Endometrial microvascular endothelial cells (primary cell): ENCODE measurements around the gene KRTAP9-1. TPM values are rescaled to one million over a fixed set of nuclear protein-coding genes. Genes with fewer than 3 reads are reported as not detected.
"Not testable (repeated sequence)": the region's sequence is repeated elsewhere in the genome, so short reads cannot be mapped to it uniquely, and the experiment has no call there.

ENCODE experiments used
- in situ Hi-C: cut with HindIII; loops from 2 replicates; pipeline ENCODE4 v1.10.0; 2017; ENCODE audit warnings: low sequenced_read_pairs, low pct_unique_long_range_greater_than_20kb; ENCODE audit errors: inconsistent ontology term
- total RNA-seq: library from RNA; depleted of rRNA; stranded (reverse); fragments of >200 nt; gene quantifications from one replicate; pipeline ENCODE4 v1.2.3, GENCODE V29; 2015; ENCODE audit errors: inconsistent ontology term

The KRTAP9-1 gene, protein sequence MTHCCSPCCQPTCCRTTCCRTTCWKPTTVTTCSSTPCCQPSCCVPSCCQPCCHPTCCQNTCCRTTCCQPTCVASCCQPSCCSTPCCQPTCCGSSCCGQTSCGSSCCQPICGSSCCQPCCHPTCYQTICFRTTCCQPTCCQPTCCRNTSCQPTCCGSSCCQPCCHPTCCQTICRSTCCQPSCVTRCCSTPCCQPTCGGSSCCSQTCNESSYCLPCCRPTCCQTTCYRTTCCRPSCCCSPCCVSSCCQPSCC
- not detected for total RNA-seq

- in situ Hi-C loops = not testable (repeated sequence)
These were observed at the start of gene KRTAP9-1 for GRCh38 chr17:41189837-41190318. KRTAP9-1 (plus strand) TSS chr17:41189887; CDS start chr17:41189887, 0 bp downstream.

DNA sequence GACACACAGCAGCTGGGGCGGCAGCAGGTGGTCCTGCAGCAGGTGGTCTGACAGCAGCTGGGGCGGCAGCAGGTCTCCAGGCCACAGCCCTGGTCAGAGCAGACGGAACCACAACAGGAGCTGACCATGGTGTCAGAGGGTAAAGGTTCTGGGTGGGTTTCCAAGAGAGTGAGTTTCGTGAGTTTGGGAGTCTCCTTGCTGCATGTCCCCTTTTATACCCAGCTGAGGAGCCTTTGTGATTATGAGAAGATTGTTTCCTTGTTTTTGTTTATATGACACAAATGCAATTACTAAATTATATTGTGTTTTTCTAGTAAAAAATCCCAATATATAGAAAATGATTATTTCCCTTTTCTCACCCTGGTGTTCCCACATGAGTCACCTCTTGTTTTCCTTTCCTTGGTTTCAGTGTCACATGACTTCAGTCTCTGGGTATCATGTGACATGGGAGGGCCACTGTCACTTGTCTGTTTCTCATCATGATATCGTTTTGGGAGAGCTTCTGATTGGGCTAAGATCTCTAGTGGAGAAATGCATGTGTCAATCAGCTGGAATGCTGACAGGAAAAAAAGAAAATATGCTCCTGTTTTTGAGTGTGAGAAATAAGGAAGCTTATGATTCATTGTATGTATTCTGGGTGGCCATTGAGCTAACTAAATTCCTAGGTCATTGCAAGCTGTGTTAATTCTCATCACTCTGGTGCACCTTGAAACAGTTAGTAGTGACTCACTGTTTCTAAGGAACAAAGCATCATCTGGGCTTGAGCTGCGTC is 49.1 kb upstream of the KRTAP9-1 start, which contains the start of gene KRTAP4-6:
KRTAP4-6 (minus strand) TSS at position 185 of the 772 bp plus-strand sequence; CDS start at position 128, 57 bp downstream.
- in situ Hi-C loops = no loop called here

DNA sequence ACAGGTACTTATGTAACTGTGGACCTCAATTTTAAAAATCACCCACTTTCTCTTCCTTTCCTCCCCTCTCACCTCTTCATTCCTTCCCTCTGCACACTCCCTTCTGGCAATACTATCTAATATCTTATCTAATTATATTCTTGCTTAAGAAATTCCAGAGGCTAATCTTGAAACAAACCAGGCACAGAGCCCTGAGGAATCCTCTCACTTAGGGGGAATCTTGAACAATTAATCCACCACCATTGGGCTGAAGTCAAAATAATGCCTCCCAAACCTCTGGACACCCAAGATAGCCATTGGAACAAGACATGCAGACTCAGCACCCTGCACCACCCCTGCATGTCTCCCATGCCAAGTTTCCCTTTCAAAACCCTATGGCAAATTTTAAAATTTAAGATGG is 48.3 kb upstream of the KRTAP9-1 start:
- in situ Hi-C loops = no loop called here

DNA sequence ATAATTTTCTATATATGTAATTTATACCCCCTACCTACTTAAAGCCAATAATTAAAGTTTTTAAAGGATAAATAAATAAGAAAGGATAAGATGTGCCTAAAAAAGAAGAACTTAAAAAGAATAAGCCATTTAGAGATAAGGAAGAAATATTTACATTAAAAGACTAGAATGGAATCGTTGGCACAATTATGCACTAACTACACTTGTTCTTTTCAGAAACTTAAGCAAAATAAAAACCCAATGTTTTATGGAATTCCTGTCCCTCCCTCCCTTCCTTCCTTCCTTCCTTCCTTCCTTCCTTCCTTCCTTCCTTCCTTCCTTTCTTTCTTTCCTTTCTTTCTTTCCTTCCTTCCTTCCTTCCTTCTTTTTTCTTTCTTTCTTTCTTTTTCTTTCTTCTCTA is 44.8 kb upstream of the KRTAP9-1 start:
- in situ Hi-C loops = no loop called here

GRCh38 chr17:41145261-41145660 is 44.4 kb upstream of the KRTAP9-1 start:
- in situ Hi-C loops = no loop called here

DNA sequence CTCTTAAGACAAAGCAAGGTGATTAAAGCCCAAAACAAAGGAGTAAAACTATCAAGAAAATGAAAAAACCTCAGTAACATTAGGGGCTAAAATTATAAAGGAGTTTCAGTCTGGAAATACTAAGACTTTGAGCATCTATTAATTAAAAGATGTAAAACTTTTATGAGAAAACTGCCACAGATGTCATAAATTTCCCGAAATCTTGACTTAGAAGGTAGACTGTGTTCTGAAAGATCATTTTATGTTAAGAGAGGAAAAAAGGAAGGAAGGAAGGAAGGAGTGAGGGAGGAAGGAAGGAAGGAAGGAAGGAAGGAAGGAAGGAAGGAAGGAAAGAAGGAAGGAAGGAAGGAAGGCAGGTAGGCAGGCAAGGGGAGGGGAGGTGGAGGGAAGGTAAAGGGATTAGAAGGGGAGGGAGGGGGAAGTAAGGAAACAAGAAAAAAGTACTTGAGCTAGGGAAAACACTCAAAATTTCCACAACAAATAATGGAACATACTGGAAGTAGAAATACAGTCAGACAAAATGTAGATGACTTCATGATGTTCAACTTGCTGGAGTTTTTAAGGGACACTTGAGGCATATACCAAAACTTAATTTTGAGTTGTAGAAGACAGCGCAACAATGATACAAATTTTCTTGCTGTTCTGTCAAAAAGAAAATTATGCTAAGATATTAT is 42.0 kb upstream of the KRTAP9-1 start:
- in situ Hi-C loops = no loop called here

- in situ Hi-C loops = not testable (repeated sequence)
These were observed 40.6 kb upstream of the KRTAP9-1 start for GRCh38 chr17:41148971-41149651.

- in situ Hi-C loops = no loop called here
These were observed 40.1 kb upstream of the KRTAP9-1 start, which contains the start of gene KRTAP4-5 for GRCh38 chr17:41149652-41149985. KRTAP4-5 (minus strand) TSS chr17:41149825; CDS start chr17:41149767, 58 bp downstream.

DNA sequence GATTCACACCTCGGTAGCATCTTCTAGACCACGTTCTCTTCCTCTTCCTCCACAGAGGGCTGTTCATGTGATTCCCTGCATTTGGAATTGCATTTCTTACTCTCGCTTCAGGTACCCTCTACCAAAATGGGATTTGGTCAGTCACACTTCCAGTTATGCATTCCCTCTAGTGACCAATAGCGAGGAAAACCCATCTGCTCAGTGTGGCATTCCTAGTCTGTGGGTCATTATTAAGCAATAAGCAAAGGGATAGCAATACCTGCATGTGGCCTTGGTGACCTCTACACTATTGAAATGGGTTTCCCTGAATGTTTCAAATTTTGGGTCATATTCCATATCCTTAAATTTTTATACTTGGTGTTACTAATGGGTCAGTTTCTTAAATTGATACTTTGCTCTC is 39.7 kb upstream of the KRTAP9-1 start:
- in situ Hi-C loops = no loop called here

- in situ Hi-C loops = no loop called here
These were observed 38.2 kb upstream of the KRTAP9-1 start for GRCh38 chr17:41151525-41151924.

GRCh38 chr17:41153856-41154255 is 35.8 kb upstream of the KRTAP9-1 start:
- in situ Hi-C loops = no loop called here

GRCh38 chr17:41160190-41160589 is 29.5 kb upstream of the KRTAP9-1 start:
- in situ Hi-C loops = not testable (repeated sequence)

- in situ Hi-C loops = no loop called here
These were observed 29.0 kb upstream of the KRTAP9-1 start, which contains the start of gene KRTAP4-4 for GRCh38 chr17:41160648-41161047. KRTAP4-4 (minus strand) TSS chr17:41160748; CDS start chr17:41160691, 57 bp downstream.

GRCh38 chr17:41163828-41164227 is 25.9 kb upstream of the KRTAP9-1 start:
- in situ Hi-C loops = no loop called here

DNA sequence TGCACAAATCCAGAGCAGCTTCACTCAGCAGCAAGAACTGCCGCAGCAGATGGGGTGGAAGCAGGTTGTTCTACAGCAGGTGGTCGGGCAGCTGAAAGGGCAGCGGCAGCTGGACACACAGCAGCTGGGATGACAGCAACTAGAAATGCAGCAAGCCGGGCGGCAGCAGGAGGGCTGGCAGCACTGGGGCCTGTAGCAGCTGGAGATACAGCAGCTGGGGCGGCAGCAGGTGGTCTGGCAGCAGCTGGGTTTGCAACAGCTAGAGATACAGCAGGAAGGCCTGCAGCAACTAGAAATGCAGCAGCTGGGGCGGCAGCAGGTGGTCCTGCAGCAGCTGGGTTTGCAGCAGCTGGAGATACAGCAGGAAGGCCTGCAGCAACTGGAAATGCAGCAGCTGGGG is 22.1 kb upstream of the KRTAP9-1 start:
- in situ Hi-C loops = no loop called here

- in situ Hi-C loops = no loop called here
These were observed 21.6 kb upstream of the KRTAP9-1 start, which contains the start of gene KRTAP4-3 for GRCh38 chr17:41168121-41168520. KRTAP4-3 (minus strand) TSS chr17:41168221; CDS start chr17:41168172, 49 bp downstream.

DNA sequence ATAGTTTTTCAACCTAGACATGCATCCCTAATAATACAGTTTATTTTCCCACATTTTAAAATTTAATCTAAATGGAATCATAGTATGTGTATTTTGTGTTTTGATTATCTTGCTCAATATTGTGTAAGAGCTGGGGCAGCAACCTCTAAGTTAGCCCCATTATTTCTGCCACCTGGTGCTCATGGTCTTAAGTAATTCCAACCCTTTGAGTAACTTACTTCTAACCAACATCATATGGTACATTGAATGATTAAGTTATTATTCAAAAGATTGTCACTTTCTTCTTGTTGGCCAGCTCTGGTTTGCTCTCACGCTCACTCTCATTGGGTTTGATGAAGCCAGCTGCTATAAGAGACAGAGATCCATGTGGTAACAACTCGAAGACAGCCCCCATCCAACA is 17.8 kb upstream of the KRTAP9-1 start:
- in situ Hi-C loops = no loop called here

GRCh38 chr17:41176744-41177387 is 12.8 kb upstream of the KRTAP9-1 start:
- in situ Hi-C loops = no loop called here
